Activated CD4-positive, alpha-beta T cell treated with anti-CD3 and anti-CD28 coated beads, Interleukin-10, Interleukin-2, amounts not matched to agents 100 ng/mL and 50 ng/mL, durations not matched to agents 16 hours and 8 hours (primary cell): Measurements from ENCODE around the gene NAT10.
"Not testable (repeated sequence)": the region's sequence is repeated elsewhere in the genome, so short reads cannot be mapped to it uniquely, and the experiment has no call there.

ENCODE experiments used
- DNase-seq: peaks from one replicate; pipeline ENCODE4 v3.0.0-alpha.2; 2020

The NAT10 gene

GRCh38 chr11:34105079-34105956 lies at the start of gene NAT10:
Gene NAT10, plus strand, starts transcription at chr11:34105629. Its CDS starts 2,597 bp downstream, at chr11:34108226.
- DNase-seq: peak; percentile 98

- DNase-seq: no peak
Observed at GRCh38 chr11:34056672-34057071, 48.8 kb upstream of the NAT10 start.

GRCh38 chr11:34063061-34063795 lies 42.2 kb upstream of the NAT10 start:
- no peak for DNase-seq

GRCh38 chr11:34064291-34064690 lies 41.1 kb upstream of the NAT10 start:
- no peak for DNase-seq

GRCh38 chr11:34065505-34066203 lies 39.8 kb upstream of the NAT10 start:
- peak; percentile 26 for DNase-seq

- not testable (repeated sequence) for DNase-seq
Observed at GRCh38 chr11:34066766-34067165, 38.7 kb upstream of the NAT10 start.

- no peak for DNase-seq
Observed at GRCh38 chr11:34067383-34068065, 37.9 kb upstream of the NAT10 start.

GRCh38 chr11:34068111-34068510 lies 37.3 kb upstream of the NAT10 start:
- no peak for DNase-seq

- not testable (repeated sequence) for DNase-seq
Observed at GRCh38 chr11:34071306-34071705, 34.1 kb upstream of the NAT10 start.

GRCh38 chr11:34072041-34072440 lies 33.4 kb upstream of the NAT10 start:
- DNase-seq: no peak

GRCh38 chr11:34072832-34073231 lies 32.6 kb upstream of the NAT10 start:
- DNase-seq: no peak

GRCh38 chr11:34074391-34074790 lies 31.0 kb upstream of the NAT10 start:
- DNase-seq: no peak

GRCh38 chr11:34075178-34075820 lies 30.1 kb upstream of the NAT10 start:
- DNase-seq: peak; percentile 25

- no peak for DNase-seq
Observed at GRCh38 chr11:34080609-34081008, 24.8 kb upstream of the NAT10 start.

GRCh38 chr11:34084637-34085036 lies 20.8 kb upstream of the NAT10 start:
- DNase-seq: no peak

- DNase-seq: peak; percentile 28
Observed at GRCh38 chr11:34086554-34087283, 18.7 kb upstream of the NAT10 start.

GRCh38 chr11:34091825-34092224 lies 13.6 kb upstream of the NAT10 start:
- DNase-seq: no peak

- not testable (repeated sequence) for DNase-seq
Observed at GRCh38 chr11:34094900-34095299, 10.5 kb upstream of the NAT10 start.

- DNase-seq: no peak
Observed at GRCh38 chr11:34098813-34099212, 6.6 kb upstream of the NAT10 start.

- no peak for DNase-seq
Observed at GRCh38 chr11:34104680-34105078, 750 bp upstream of the NAT10 start.

GRCh38 chr11:34105957-34106504 lies 602 bp downstream of the NAT10 start:
- DNase-seq: peak; percentile 12
